GM18858 (cell line): Measurements from ENCODE around the gene IMMP2L.
A peak's percentile ranks its signal among the peaks of the same experiment; 100 is the strongest.

Experiments used
- ATAC-seq: cut with Tn5 transposase; IDR thresholded peaks from one replicate; pipeline ENCODE4 v1.9.1; 2021; ENCODE audit not compliant: unreplicated experiment

Gene IMMP2L

GRCh38 chr7:111173528-111173927 is 388.8 kb downstream of the IMMP2L start:
- ATAC-seq = no peak

GRCh38 chr7:111172564-111173257 is 389.6 kb downstream of the IMMP2L start:
- no peak for ATAC-seq

- no peak for ATAC-seq
Measured at GRCh38 chr7:111168182-111168581, 394.1 kb downstream of the IMMP2L start.

DNA sequence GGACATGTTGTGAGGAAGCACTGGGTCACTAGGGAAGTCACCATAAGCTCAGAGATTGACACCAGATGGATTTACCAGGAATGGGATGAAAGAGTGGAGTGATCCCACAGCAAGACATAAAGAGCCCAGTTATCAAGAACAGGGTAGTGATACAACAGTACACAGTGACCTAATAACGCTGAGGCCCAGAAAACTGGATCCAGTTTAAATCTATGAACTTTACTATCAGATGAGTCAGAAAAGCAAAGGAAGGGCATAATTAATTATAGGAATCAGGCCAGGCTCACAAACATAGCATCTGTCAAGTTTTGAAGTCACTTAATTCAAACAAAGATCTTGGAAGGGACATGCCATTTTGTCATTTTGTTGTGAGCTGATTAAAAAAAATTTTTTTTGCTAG is 397.9 kb downstream of the IMMP2L start:
- ATAC-seq = no peak

- no peak for ATAC-seq
Measured at GRCh38 chr7:111162692-111163091, 399.6 kb downstream of the IMMP2L start.

DNA sequence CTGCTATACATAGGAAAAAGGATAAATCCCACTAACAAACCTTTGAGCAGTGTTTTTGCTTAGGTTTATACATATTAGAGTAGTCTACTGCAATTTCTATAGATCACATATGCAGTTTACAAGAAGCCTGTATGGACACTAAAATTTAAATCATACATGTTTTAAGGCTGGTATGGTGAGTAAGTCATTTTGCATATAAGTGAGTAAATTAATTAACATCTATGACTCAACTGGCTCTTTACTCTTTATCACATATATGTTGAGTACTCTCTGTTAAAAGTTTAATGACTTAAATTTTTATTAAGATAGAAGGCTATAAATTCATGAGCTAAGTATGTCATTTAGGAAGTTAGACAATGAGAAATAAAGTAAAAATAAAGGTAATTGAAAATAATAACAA is 402.0 kb downstream of the IMMP2L start:
- no peak for ATAC-seq

- ATAC-seq = no peak
Measured at GRCh38 chr7:111159426-111159825, 402.9 kb downstream of the IMMP2L start.

GRCh38 chr7:111150709-111151108 is 411.6 kb downstream of the IMMP2L start:
- no peak for ATAC-seq

- ATAC-seq = no peak
Measured at GRCh38 chr7:111147708-111148533, 414.4 kb downstream of the IMMP2L start.

GRCh38 chr7:111146136-111146535 is 416.2 kb downstream of the IMMP2L start:
- ATAC-seq = no peak

DNA sequence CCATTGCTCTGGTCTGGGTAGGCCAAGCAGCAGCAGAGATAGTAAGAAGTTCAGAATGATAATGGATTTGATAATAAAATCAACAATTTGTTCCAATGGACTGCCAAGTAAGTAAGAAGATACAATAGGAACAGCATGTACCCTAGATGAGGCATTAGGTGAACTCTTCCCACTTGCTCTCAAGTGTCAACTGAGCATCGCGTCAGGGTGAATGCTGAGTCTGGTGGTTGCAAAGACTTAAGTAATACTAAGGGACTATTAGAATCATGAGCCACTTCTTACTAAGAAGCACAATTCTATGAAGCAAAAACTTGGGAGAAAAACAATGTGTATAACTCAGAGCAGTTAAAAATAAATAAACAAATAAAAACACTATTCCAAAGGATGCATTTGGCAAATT is 416.8 kb downstream of the IMMP2L start:
- ATAC-seq = no peak

DNA sequence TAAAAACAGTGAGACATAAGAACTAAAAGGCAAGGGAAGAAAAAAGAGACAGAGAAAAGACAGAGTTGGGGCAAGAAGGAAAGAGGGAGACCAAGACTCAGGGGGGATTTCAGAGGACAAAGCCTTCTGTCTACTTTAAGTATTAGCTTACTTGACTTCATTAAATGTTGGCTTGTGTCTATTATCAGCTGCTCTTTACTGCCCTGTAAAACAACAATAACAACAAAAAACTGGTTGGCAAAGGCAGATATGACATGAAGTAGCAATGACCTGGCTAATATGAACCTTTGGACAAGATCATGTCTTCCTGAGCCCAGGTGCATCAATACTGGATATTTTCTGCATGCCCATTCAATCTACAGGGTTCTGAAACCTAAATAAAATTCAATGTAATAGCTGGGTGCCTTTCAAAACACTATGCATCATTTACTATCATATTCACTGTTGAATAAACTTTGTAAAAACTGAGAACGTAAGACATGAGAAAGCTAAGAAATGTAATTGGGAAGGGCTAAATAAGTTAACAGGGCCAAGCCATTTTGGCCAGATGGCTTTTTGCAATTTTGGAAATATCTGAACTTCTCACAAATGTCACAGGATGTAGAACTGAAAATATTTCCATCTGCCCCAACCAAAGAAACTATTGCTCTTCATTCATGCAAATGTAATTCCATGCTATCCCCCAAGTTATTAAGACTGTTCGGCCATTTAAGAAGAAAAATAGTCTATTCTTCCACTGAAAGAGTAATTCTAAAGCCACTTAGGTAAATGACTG is 422.0 kb downstream of the IMMP2L start:
- no peak for ATAC-seq

GRCh38 chr7:111138586-111138985 is 423.7 kb downstream of the IMMP2L start:
- ATAC-seq = no peak

DNA sequence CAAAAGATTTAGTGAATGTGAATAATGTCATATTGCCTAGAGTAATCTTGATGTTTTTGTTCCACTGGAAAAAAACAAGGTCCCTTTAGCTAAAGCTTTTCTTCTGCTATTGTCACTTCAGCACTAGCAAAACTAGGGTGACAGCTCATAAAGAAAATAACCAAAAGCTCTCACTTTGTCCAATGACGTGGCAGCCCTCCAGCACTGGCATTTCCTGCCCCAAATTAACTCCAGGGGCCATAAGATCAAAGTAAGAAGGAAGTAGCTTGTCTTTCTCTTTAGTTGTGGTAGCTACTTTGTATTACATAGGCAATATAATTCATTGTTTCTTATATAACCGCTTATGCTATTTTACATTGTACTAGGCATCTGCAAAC is 424.1 kb downstream of the IMMP2L start:
- ATAC-seq = peak; percentile 95

DNA sequence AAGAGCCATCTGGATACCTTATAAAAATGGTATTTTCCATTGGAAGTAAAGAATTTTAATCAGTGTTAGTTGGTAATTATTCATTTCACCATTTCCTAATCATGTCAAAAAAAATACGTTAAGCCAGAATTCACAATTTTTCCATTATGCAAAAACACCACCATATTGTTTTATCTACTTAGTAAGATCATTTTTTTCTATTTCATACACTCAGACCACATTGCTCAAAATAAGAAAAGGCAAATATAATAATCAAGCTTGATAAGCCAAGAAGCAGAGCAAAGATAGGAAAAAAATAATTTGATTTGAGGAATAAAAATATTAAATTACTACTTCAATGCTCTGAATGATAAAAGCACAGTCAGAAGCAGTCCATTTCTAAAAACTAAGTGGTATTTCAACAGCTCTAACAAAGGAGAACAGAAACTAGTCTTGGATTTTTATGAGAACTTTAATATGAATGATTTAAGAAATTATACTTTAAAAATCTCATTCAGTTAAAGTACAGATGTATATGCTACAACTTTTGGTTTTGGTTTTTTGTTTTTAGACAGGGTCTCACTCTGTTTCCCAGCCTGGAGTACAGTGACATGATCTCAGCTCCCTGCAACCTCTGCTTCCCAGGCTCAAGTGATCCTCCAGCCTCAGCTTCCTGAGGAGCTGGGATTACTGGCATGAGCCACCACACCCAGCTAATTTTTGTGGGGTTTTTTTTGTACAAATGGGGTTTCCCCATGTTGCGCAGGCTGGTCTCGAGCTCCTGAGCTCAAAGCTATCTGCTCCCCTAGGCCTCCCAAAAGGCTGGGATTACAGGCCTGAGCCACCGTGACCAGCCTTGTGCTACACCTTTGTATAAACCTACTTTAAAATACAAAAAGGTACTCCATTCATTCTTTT is 424.7 kb downstream of the IMMP2L start:
- ATAC-seq = peak; percentile 68

- ATAC-seq = no peak
Measured at GRCh38 chr7:111132833-111133232, 429.5 kb downstream of the IMMP2L start.

DNA sequence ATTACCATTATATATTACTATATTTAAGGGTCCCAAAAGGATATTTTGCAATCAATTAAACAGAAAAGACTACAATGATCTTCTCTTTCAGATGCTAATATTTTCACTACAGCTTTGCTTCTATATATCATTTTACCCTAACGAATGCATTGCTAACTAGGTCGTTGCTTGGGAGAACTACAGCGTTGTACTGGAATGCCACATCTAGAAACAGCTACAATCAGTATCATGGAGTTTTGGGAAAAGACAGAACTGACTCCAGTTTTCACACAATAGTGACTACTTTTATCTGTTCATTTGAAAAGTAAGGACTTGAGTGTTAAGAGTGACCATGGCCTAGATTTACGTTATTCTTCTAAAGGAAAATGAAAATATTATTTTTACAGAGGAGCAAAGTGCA is 432.9 kb downstream of the IMMP2L start:
- no peak for ATAC-seq

- no peak for ATAC-seq
Measured at GRCh38 chr7:111126987-111127386, 435.3 kb downstream of the IMMP2L start.

- ATAC-seq = no peak
Measured at GRCh38 chr7:111115966-111116365, 446.3 kb downstream of the IMMP2L start.

GRCh38 chr7:111113263-111114017 is 448.9 kb downstream of the IMMP2L start:
- ATAC-seq = peak; percentile 57
